Measurements from ENCODE around the gene GLMN.

The GLMN gene

DNA sequence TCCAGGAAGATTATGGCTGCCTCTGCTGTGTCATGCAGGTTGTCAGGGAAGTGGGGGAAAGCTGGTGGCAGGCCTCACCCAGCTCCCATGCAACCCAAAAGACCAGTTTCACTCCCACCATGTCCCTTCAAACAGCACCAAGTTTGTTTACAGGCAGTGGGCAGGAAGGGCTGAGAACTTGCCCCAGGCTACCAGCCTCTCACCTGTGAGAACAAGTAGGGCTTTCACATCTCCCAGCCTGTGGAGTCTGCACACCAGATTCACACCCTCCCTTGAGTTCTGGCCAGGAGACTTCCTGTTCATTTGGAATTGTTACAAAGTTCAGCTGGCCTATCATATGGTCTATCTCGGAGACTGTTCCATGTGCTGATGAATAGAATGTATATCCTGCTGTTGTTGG, 27.9 kb upstream of the GLMN start:
- TF ChIP-seq SIN3A (IDR thresholded peaks at IDR 0.05; ENCODE audit: borderline replicate concordance, insufficient read depth, low read length) (no peak), TAF1 (IDR thresholded peaks at IDR 0.05; ENCODE audit: borderline replicate concordance, insufficient read depth, low read length) (no peak), POLR2AphosphoS5 (IDR thresholded peaks at IDR 0.05; ENCODE audit: low read depth, low read length) (no peak), FOXP2 (optimal IDR thresholded peaks at IDR 0.05; ENCODE audit: borderline replicate concordance, extremely low read depth, extremely low read length, insufficient read depth) (no peak)
- TF ChIP-seq, protein P1, sequence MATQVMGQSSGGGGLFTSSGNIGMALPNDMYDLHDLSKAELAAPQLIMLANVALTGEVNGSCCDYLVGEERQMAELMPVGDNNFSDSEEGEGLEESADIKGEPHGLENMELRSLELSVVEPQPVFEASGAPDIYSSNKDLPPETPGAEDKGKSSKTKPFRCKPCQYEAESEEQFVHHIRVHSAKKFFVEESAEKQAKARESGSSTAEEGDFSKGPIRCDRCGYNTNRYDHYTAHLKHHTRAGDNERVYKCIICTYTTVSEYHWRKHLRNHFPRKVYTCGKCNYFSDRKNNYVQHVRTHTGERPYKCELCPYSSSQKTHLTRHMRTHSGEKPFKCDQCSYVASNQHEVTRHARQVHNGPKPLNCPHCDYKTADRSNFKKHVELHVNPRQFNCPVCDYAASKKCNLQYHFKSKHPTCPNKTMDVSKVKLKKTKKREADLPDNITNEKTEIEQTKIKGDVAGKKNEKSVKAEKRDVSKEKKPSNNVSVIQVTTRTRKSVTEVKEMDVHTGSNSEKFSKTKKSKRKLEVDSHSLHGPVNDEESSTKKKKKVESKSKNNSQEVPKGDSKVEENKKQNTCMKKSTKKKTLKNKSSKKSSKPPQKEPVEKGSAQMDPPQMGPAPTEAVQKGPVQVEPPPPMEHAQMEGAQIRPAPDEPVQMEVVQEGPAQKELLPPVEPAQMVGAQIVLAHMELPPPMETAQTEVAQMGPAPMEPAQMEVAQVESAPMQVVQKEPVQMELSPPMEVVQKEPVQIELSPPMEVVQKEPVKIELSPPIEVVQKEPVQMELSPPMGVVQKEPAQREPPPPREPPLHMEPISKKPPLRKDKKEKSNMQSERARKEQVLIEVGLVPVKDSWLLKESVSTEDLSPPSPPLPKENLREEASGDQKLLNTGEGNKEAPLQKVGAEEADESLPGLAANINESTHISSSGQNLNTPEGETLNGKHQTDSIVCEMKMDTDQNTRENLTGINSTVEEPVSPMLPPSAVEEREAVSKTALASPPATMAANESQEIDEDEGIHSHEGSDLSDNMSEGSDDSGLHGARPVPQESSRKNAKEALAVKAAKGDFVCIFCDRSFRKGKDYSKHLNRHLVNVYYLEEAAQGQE (IDR thresholded peaks at IDR 0.05; ENCODE audit: insufficient read depth in 1 of 2, low read depth in 2 of 2, low read length in 2 of 2), result no peak

DNA sequence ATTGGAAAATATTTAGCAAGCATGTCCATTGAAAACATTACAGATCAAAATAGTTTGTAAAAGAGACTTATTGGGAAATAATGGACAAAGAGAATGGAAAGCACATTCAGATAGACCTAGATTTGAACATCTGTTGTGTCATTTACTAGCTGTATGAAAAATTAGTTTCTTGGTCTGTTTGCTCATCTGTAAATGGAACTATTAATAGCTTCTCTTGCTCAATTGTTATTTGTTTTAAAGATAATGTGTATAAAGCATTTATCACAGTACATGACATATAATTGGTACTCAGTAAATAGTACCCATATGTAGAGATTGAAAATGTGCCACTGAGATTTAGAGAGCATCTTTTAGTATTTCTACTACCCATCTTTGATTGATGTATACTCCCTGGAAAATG, 26.0 kb upstream of the GLMN start:
- TF ChIP-seq TAF1 (IDR thresholded peaks at IDR 0.05; ENCODE audit: borderline replicate concordance, insufficient read depth, low read length) (no peak), FOXP2 (optimal IDR thresholded peaks at IDR 0.05; ENCODE audit: borderline replicate concordance, extremely low read depth, extremely low read length, insufficient read depth) (no peak), SIN3A (IDR thresholded peaks at IDR 0.05; ENCODE audit: borderline replicate concordance, insufficient read depth, low read length) (no peak), POLR2AphosphoS5 (IDR thresholded peaks at IDR 0.05; ENCODE audit: low read depth, low read length) (no peak)
- TF ChIP-seq, protein P1 (IDR thresholded peaks at IDR 0.05; ENCODE audit: insufficient read depth in 1 of 2, low read depth in 2 of 2, low read length in 2 of 2), result no peak

DNA sequence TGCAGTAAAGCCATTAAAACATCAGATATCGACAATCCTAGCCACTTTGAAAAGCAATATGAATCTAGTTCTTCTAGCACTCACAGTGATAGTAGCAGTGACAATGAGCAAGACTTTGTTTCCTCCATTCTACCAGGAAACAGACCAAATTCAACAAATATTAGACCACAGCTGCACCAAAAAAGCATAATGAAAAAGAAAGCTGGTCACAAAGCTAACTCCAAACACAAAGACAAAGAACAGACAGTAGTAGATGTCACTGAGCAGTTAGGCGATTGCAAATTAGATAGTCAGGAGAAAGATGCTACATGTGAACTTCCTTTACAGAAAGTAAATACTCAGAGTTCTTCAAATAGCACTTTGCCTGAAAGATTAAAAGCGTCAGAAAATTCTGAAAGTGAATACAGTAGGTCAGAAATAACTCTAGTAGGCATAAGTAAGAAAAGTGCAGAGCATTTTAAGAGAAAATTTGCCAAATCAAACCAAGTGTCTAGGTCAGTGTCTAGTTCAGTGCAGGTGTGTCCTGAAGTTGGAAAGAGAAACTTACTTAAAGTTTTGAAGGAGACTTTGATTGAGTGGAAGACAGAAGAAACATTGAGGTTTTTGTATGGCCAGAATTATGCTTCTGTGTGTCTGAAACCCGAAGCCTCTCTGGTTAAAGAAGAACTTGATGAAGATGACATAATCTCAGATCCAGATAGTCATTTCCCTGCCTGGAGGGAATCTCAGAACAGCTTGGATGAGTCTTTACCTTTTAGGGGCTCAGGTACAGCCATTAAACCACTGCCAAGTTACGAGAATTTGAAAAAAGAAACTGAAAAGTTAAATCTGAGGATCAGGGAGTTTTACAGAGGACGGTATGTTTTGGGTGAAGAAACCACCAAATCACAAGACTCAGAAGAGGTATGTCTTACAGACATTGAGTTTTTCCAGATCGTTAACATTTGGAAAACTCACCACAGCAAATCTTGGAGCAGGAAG, 25.0 kb upstream of the GLMN start:
- TF ChIP-seq FOXP2 (optimal IDR thresholded peaks at IDR 0.05; ENCODE audit: borderline replicate concordance, extremely low read depth, extremely low read length, insufficient read depth) (no peak), TAF1 (IDR thresholded peaks at IDR 0.05; ENCODE audit: borderline replicate concordance, insufficient read depth, low read length) (no peak), POLR2AphosphoS5 (IDR thresholded peaks at IDR 0.05; ENCODE audit: low read depth, low read length) (no peak), SIN3A (IDR thresholded peaks at IDR 0.05; ENCODE audit: borderline replicate concordance, insufficient read depth, low read length) (no peak)
- TF ChIP-seq, protein P1 (IDR thresholded peaks at IDR 0.05; ENCODE audit: insufficient read depth in 1 of 2, low read depth in 2 of 2, low read length in 2 of 2), result no peak

DNA sequence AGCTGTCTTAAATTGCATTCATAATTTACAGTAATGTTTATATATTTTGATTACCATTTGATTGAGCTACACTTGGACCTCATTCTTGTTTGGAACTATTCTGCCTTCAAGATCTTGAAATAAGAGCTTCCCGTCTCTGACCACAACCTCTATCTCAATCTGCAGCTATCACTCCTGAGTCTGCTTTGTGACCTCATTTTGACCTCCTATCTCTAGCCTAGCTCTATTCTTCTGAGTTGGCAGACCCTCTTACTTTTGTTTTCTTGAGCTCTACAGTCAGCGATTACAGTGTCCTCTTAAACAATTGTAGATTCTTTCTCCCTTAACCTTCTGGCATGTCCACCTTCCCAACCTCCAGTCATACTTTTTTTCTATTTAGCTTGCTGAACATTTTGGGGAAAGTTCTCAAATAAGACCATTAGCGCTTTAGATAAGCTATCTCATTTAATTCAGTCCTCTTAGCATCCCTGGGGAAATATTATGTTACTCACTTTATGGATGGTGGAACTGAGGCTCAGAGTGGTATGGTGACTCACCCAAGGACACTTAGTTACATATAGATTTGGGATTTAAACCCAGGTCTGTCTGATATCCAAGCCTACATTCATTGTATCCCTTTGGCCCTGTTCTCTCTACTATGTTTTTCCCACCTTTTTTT, 19.2 kb upstream of the GLMN start:
- TF ChIP-seq, protein P1 (IDR thresholded peaks at IDR 0.05; ENCODE audit: insufficient read depth in 1 of 2, low read depth in 2 of 2, low read length in 2 of 2), result no peak
- TF ChIP-seq SIN3A (IDR thresholded peaks at IDR 0.05; ENCODE audit: borderline replicate concordance, insufficient read depth, low read length), result no peak
- no peak for TF ChIP-seq POLR2AphosphoS5 (IDR thresholded peaks at IDR 0.05; ENCODE audit: low read depth, low read length)
- TF ChIP-seq FOXP2 (optimal IDR thresholded peaks at IDR 0.05; ENCODE audit: borderline replicate concordance, extremely low read depth, extremely low read length, insufficient read depth), result no peak
- TF ChIP-seq TAF1 (IDR thresholded peaks at IDR 0.05; ENCODE audit: borderline replicate concordance, insufficient read depth, low read length), result no peak
